Measurements from ENCODE around the gene COL4A4.

DNA sequence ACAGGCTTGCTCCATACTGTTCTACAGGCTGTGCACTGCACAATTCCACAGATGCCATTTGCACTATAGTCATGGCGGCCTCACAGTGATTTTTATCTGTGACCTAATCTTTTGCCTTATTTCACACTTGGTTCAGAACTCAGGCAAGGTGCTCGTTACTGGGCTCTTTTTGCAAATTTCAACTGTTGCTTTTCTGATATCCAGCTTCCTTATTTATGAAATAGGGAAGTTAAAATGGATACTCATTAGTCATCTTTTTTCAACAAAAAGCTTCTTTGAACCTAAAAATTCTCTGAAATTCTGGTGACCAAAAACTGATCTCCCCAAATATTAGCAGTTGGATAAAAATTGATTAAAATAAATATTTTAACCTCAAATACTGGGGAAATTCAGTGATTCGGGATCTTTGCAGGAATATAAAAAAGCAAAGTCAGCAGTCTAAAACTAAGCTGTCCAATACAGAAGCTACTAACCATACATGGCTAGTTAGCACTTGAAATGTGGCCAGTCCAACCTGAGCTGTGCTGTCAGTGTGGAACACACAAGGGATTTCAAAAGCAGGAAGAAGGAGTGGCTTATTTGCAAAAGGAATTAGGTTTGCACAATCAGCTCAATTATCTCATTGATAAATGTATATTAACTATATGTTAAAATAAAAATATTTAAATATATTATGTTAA, 134.4 kb downstream of the COL4A4 start:
- TF ChIP-seq, protein P1, sequence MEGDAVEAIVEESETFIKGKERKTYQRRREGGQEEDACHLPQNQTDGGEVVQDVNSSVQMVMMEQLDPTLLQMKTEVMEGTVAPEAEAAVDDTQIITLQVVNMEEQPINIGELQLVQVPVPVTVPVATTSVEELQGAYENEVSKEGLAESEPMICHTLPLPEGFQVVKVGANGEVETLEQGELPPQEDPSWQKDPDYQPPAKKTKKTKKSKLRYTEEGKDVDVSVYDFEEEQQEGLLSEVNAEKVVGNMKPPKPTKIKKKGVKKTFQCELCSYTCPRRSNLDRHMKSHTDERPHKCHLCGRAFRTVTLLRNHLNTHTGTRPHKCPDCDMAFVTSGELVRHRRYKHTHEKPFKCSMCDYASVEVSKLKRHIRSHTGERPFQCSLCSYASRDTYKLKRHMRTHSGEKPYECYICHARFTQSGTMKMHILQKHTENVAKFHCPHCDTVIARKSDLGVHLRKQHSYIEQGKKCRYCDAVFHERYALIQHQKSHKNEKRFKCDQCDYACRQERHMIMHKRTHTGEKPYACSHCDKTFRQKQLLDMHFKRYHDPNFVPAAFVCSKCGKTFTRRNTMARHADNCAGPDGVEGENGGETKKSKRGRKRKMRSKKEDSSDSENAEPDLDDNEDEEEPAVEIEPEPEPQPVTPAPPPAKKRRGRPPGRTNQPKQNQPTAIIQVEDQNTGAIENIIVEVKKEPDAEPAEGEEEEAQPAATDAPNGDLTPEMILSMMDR (IDR thresholded peaks at IDR 0.05): no peak
- TF ChIP-seq POLR2A (IDR thresholded peaks at IDR 0.05; ENCODE audit: low read depth): no peak

All from esophagus muscularis mucosa (tissue), 3 donors.